WI38 (cell line): ENCODE measurements around the gene PLCD1.
A peak's percentile ranks its signal among the peaks of the same experiment; 100 is the strongest.

Experiments used
- H3K4me3 ChIP-seq: 2 replicates; pipeline ENCODE4 v1.5.1; 2011; ENCODE audit warnings: low read depth, mild to moderate bottlenecking, control low read depth, low read length
- TF ChIP-seq, protein P1 (sequence below): IDR thresholded peaks from 2 replicates; pipeline ENCODE4 v1.5.1; 2012; ENCODE audit warnings: low read depth, mild to moderate bottlenecking, control low read depth, low read length

Gene PLCD1

DNA sequence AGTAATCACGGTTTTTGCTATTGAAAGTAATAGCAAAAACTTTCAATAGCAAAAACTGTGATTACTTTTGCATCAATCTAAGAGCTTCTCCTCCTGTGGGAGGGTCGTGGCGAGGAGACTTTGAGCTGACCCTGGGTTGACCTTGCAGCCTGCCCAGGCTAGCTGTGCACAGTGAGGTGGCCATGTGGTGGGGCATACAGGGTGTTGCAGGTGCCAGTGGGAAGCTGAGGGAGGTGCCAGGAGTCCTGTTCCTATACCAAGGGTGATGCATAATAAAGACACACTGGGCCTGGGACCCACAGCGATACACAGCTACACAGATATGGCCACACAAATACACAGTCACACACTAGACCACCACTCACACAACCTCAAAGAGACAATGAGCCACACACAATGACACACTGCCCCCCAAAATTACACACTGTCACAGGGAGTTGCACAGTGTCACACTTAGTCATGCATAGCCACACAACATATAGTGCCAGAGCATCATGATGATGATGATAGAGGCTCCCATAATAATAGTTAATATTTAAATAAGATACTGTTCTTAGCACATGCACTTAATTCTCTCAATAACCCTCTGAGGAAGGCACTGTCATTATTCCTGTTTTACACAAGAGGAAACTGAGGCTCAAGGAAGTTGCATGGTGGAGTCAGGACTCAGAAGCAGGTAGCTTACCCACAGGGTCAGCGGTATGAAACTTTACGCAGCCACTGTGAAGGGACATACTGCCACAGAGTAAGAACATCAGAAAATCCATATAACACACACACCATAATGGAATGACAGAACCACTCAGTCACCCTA, 6.3 kb downstream of the PLCD1 start:
- TF ChIP-seq, protein P1, sequence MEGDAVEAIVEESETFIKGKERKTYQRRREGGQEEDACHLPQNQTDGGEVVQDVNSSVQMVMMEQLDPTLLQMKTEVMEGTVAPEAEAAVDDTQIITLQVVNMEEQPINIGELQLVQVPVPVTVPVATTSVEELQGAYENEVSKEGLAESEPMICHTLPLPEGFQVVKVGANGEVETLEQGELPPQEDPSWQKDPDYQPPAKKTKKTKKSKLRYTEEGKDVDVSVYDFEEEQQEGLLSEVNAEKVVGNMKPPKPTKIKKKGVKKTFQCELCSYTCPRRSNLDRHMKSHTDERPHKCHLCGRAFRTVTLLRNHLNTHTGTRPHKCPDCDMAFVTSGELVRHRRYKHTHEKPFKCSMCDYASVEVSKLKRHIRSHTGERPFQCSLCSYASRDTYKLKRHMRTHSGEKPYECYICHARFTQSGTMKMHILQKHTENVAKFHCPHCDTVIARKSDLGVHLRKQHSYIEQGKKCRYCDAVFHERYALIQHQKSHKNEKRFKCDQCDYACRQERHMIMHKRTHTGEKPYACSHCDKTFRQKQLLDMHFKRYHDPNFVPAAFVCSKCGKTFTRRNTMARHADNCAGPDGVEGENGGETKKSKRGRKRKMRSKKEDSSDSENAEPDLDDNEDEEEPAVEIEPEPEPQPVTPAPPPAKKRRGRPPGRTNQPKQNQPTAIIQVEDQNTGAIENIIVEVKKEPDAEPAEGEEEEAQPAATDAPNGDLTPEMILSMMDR: no peak
- H3K4me3 ChIP-seq: peak overlapping the region; percentile 76

DNA sequence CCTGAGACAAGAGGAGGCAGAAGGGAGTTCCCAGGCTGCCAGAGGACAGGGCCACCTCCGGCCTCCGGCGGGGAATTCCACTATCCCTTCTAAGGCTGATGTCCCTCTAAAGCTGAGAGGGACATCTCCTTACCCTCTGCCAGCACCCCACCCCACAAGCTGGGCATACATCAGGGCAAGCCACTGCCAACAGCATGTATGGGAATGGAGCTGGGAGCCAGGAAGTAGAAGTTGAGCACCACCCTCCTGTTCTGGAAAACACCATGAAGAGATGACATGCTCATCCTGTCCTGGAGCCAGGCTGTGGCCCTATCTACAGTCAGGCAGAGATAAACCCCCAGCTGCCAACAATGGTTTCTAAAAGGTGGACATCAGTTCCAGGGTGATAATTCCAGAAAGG, 7.1 kb downstream of the PLCD1 start:
- TF ChIP-seq, protein P1: no peak
- H3K4me3 ChIP-seq: no peak overlapping the region

DNA sequence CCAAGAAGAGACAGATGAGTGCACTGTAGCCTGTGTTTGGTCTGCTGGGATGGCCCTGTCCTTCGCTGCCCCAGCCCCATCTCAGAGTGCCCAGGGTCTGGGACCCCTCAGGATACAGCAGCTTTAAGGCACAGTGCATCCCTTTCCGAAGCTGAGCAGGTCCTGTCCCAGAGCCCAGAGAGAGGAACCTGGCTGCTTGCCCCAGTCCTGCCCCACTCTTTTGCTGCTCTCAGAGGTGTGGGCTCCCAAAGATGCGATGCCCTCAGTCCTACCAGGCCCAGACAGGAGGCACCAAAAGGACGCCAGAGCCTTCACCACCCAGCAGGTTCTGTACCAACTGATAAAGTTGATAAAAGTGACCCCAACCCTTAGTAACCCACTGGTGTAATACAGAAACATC, 8.2 kb downstream of the PLCD1 start:
- TF ChIP-seq, protein P1: no peak

DNA sequence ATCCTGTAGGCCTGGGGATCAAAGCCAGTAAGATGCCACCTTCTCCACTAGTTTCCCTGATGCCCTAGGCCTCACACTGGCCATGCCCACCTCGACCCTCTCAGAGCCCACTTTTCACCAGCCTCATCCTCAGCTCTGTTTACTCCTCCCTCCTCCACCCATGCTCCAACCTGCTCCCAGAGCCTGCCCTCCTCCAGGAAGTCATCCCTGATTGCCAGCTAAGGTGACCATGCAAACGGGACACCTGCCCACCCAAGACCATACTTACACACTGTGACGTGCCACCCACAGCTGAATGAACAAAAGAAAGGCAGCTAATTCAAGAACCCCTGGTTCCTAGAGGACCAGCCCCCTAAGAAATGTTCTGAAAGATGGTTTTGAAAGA, 9.1 kb downstream of the PLCD1 start:
- TF ChIP-seq, protein P1: no peak
- no peak overlapping the region for H3K4me3 ChIP-seq

More for the DNA sequence above, 8.2 kb downstream of the PLCD1 start:
- no peak overlapping the region for H3K4me3 ChIP-seq

DNA sequence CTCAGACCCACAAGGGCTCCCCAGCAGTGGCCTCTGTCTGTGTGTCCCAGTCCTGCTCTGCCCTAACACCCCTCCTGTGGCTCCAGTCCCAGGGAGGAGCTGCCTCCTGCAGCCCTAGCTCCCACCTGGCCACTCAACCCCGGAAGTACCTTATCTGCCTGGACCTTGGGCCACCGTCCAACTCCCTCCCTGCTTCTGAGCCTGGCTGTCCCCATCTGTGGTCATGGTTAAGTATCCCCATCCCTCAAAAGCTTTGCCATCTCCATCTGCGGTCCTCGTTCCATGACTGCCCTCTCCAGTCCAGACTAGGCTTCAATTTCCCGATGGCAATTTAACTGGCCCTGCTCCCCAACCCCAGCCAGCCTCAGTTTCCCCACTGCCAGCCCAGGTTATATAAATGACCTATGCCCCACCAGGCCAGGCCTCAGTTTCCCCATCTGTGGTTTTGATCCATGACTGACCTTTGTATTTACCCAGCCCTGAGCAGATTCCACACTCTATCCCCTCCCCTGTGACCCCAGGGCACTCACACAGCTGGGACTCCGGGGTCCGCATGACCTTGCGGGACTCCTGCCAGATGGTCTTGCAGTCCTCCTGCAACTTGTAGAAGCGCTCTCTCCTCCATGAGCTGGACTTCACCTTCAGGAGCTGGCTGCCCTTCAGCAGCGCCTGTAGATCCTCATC, 9.6 kb downstream of the PLCD1 start:
- TF ChIP-seq, protein P1: no peak
- H3K4me3 ChIP-seq: no peak overlapping the region

DNA sequence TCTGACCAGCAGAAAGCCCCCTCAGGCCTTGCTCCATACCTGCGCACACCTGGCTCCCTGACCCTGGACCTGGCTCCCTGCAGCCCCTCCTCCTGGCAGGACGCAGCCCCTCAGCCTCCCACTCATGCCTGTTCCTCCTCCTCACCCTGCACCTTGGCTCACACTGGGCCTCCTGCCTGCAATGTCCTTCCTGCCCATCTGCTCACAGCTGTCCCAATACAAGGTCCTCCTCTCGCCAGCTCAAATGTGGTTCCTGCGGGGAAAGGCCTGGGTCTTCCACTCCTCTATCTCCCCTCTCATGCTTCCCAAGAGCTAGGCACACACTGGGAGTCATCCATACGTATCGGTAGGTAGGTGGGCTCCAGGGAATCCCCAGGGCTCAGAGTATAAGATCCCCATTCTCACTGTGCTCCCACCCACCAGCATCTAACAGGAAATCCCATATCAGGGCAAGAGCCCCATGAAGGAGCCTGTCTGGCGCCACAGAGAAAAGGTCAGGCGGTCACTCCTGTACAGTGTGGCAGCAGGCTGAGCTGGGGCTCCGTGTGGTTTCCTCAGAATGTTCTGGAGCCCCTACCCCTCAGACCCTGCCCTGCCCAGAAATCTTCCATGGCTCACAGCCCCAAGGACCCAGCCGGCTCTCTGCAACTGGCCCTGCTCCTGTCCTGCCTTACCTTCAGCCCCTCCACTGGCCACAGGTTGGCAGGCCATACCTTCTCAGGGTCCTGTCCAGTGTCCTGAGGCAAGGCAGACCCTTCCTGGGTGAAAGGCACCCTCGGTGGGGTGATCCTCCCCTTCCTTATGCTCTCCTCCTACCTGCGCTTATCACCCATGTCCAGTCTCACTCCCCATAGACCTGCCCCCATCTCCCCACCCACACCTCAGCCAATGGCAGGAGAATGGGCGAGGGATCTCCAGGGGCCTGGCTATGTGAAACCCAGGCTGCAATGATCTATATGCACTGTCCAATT, 10.9 kb downstream of the PLCD1 start:
- TF ChIP-seq, protein P1: no peak

More for the DNA sequence above, 10.9 kb downstream of the PLCD1 start:
- H3K4me3 ChIP-seq: no peak overlapping the region
